HepG2 (cell line): ENCODE results near the gene SUN5. TPM values are rescaled to one million over a fixed set of nuclear protein-coding genes. Genes with fewer than 3 reads are reported as not detected.

Experiments
- CREB3 ChIP-seq: sonication (generic); formaldehyde crosslinking; IDR thresholded peaks from 2 replicates; pipeline ENCODE4 v1.5.0; 2020; ENCODE audit warnings: missing genetic modification reagents
- FOXP4 ChIP-seq: sonication (generic); formaldehyde crosslinking; IDR thresholded peaks from 2 replicates; pipeline ENCODE4 v1.4.0; 2020; ENCODE audit warnings: missing genetic modification reagents
- HMG20A ChIP-seq: IDR thresholded peaks from 2 replicates; pipeline ENCODE4 v1.6.1; 2016; ENCODE audit warnings: borderline replicate concordance
- KDM4B ChIP-seq: sonication (generic); formaldehyde crosslinking; IDR thresholded peaks from 2 replicates; pipeline ENCODE4 v1.4.0; 2020; ENCODE audit warnings: missing genetic modification reagents
- KMT2A ChIP-seq: sonication (generic); formaldehyde crosslinking; IDR thresholded peaks from 2 replicates; pipeline ENCODE4 v1.4.0; 2020; ENCODE audit warnings: missing genetic modification reagents
- MEIS2 ChIP-seq: sonication (generic); formaldehyde crosslinking; IDR thresholded peaks from 2 replicates; pipeline ENCODE4 v1.9.0; 2021; ENCODE audit warnings: mild to moderate bottlenecking, missing genetic modification reagents
- NFYC ChIP-seq: IDR thresholded peaks from 2 replicates; pipeline ENCODE4 v1.6.1; 2016; ENCODE audit warnings: missing genetic modification reagents, missing compliant biosample characterization
- POLR2A ChIP-seq, 2 experiments: IDR thresholded peaks; 2 replicates each; pipeline ENCODE4 v1.6.1; 2011; ENCODE audit warnings: low read depth in 2 of 2, low read length in 2 of 2, mild to moderate bottlenecking in 1 of 2, moderate library complexity in 1 of 2; ENCODE audit not compliant: insufficient read depth in 1 of 2
- SIN3A ChIP-seq: IDR thresholded peaks from 2 replicates; pipeline ENCODE4 v1.6.1; 2011; ENCODE audit warnings: low read depth, mild to moderate bottlenecking, control low read depth, low read length, borderline replicate concordance
- ZFX ChIP-seq: sonication (generic); formaldehyde crosslinking; IDR thresholded peaks from 2 replicates; pipeline ENCODE4 v1.4.0; 2020; ENCODE audit warnings: mild to moderate bottlenecking, low read depth, missing genetic modification reagents, moderate library complexity
- ZNF142 ChIP-seq: sonication (generic); formaldehyde crosslinking; IDR thresholded peaks from 2 replicates; pipeline ENCODE4 v1.4.0; 2020; ENCODE audit warnings: missing genetic modification reagents
- ZNF160 ChIP-seq: sonication (generic); formaldehyde crosslinking; IDR thresholded peaks from 2 replicates; pipeline ENCODE4 v1.8.0; 2022; ENCODE audit warnings: mild to moderate bottlenecking, inconsistent platforms, missing genetic modification reagents
- ZNF251 ChIP-seq: sonication (generic); formaldehyde crosslinking; IDR thresholded peaks from 2 replicates; pipeline ENCODE4 v1.9.0; 2021; ENCODE audit warnings: mild to moderate bottlenecking, missing genetic modification reagents
- ZNF768 ChIP-seq: sonication (generic); formaldehyde crosslinking; IDR thresholded peaks from 2 replicates; pipeline ENCODE4 v1.4.0; 2020; ENCODE audit warnings: missing genetic modification reagents
- polyA plus RNA-seq, 8 experiments: library from polyadenylated mRNA; depleted of rRNA in 3 of 8; stranded (reverse) in 7 of 8; unstranded in 1 of 8; fragments of >200 nt; fragmentation: Illumina TruSeq in 4 of 8; extraction: Trizol in 4 of 8; gene quantifications; 2 replicates each; pipeline versions ENCODE4 v1.2.1 to v1.2.3, GENCODE V29; 2011 to 2016; ENCODE audit warnings: low read depth in 4 of 8, missing spikeins in 1 of 8, mixed read lengths in 1 of 8; ENCODE audit not compliant: insufficient read depth in 1 of 8
- total RNA-seq, 5 experiments: library from RNA; depleted of rRNA; stranded (reverse); fragments of >200 nt; fragmentation: Illumina TruSeq; extraction: Trizol; gene quantifications; 2 replicates each; pipeline ENCODE4 v1.2.3, GENCODE V29; 2016; ENCODE audit warnings: low read depth in 1 of 5
- TF ChIP-seq, protein P1 (sequence below): sonication (generic); formaldehyde crosslinking; IDR thresholded peaks from 2 replicates; pipeline ENCODE4 v1.4.0; 2020; ENCODE audit warnings: missing genetic modification reagents, borderline replicate concordance
- TF ChIP-seq, protein P2 (sequence below): sonication (generic); formaldehyde crosslinking; IDR thresholded peaks from 2 replicates; pipeline ENCODE4 v1.4.0; 2020; ENCODE audit warnings: missing genetic modification reagents, low read depth, mild to moderate bottlenecking, borderline replicate concordance

SUN5 gene
- total and polyA plus RNA-seq, 2 of the 13 experiments (the other 11 are each of a cell fraction or from before 2014, with no cell fraction given) = not detected

GRCh38 chr20:33043731-33044181, 39.5 kb upstream of the SUN5 start (continued):
- TF ChIP-seq ZNF142 (no peak), KMT2A (no peak), NFYC (no peak), ZFX (CRISPR knock-in tag) (peak; percentile 49; the same call in 1 of the 2 replicates), CREB3 (CRISPR knock-in tag) (no peak), FOXP4 (CRISPR knock-in tag) (peak; percentile 63; the same call in 1 of the 2 replicates), ZNF160 (no peak), ZNF251 (CRISPR knock-in tag) (no peak), KDM4B (0 out of 2 replicates have a peak, but pooled peaks have one; percentile 15), SIN3A (no peak), HMG20A (CRISPR knock-in tag) (peak; percentile 43; the same call in 1 of the 2 replicates), ZNF768 (CRISPR knock-in tag) (peak; percentile 21; the same call in 1 of the 2 replicates), POLR2A (IDR thresholded peaks at IDR 0.05; ENCODE audit: insufficient read depth in 1 of 2, low read depth in 2 of 2, low read length in 2 of 2) (no peak), MEIS2 (CRISPR knock-in tag) (no peak)
- TF ChIP-seq, protein P1, sequence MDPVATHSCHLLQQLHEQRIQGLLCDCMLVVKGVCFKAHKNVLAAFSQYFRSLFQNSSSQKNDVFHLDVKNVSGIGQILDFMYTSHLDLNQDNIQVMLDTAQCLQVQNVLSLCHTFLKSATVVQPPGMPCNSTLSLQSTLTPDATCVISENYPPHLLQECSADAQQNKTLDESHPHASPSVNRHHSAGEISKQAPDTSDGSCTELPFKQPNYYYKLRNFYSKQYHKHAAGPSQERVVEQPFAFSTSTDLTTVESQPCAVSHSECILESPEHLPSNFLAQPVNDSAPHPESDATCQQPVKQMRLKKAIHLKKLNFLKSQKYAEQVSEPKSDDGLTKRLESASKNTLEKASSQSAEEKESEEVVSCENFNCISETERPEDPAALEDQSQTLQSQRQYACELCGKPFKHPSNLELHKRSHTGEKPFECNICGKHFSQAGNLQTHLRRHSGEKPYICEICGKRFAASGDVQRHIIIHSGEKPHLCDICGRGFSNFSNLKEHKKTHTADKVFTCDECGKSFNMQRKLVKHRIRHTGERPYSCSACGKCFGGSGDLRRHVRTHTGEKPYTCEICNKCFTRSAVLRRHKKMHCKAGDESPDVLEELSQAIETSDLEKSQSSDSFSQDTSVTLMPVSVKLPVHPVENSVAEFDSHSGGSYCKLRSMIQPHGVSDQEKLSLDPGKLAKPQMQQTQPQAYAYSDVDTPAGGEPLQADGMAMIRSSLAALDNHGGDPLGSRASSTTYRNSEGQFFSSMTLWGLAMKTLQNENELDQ = no peak
- TF ChIP-seq, protein P2, sequence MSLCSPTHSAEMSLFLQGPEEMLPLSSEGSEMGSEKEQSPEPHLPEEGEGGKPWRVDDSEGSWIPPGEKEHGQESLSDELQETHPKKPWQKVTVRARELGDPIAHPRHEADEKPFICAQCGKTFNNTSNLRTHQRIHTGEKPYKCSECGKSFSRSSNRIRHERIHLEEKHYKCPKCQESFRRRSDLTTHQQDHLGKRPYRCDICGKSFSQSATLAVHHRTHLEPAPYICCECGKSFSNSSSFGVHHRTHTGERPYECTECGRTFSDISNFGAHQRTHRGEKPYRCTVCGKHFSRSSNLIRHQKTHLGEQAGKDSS (CRISPR knock-in tag) = no peak
